Upper lobe of left lung (tissue), 4 donors: ENCODE data around the gene FXYD4.

Source experiments
- CTCF ChIP-seq, 6 experiments: fragments of 450-650 bp in 4 of 6; fragments of 200-600 bp in 2 of 6; sonication (generic) in 2 of 6; IDR thresholded peaks; one replicate each; pipeline ENCODE4 v1.5.1; 2016 to 2019; ENCODE audit warnings: antibody characterized with exemption in 6 of 6
- POLR2A ChIP-seq, 4 donors: fragments of 450-650 bp; IDR thresholded peaks; one replicate each; pipeline ENCODE4 v1.5.1; 2016 to 2017; ENCODE audit warnings: antibody characterized with exemption in 4 of 4, mild to moderate bottlenecking in 2 of 4
- POLR2AphosphoS5 ChIP-seq, 2 donors: sonication (generic); formaldehyde crosslinking; IDR thresholded peaks; one replicate each; pipeline ENCODE4 v1.5.1; 2017; ENCODE audit warnings: antibody characterized with exemption in 2 of 2

- TF ChIP-seq CTCF (IDR thresholded peaks at IDR 0.05) = no peak
- no peak for TF ChIP-seq POLR2AphosphoS5 (IDR thresholded peaks at IDR 0.05)
- TF ChIP-seq POLR2A (IDR thresholded peaks at IDR 0.05) = no peak
These were observed 37.8 kb upstream of the FXYD4 start for GRCh38 chr10:43333653-43334052.
